ENCODE measurements around the gene MAN2A1.

MAN2A1 gene

DNA sequence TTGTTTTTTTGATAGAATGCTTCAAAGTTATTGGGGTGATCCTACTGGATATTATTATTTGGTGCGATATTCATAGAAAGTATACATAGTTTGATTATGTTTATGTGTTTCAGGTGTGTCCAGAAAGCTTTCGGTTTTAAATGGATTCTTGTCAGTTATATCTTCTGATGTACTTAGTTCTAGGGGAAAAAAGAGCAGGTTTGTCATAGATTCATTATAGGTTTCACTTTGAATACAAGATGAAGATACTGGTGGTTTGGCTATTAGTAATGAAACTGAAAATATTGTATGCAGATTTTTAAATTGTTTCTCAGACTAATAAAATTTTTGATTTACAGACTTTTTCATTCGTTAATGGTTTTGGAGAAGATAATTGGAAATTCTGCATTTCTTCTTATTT is 98.9 kb downstream of the MAN2A1 start:
- no peak overlapping the region for H3K4me3 ChIP-seq (ENCODE audit: control insufficient read depth, low read depth, low read length)
- TF ChIP-seq, protein P1, sequence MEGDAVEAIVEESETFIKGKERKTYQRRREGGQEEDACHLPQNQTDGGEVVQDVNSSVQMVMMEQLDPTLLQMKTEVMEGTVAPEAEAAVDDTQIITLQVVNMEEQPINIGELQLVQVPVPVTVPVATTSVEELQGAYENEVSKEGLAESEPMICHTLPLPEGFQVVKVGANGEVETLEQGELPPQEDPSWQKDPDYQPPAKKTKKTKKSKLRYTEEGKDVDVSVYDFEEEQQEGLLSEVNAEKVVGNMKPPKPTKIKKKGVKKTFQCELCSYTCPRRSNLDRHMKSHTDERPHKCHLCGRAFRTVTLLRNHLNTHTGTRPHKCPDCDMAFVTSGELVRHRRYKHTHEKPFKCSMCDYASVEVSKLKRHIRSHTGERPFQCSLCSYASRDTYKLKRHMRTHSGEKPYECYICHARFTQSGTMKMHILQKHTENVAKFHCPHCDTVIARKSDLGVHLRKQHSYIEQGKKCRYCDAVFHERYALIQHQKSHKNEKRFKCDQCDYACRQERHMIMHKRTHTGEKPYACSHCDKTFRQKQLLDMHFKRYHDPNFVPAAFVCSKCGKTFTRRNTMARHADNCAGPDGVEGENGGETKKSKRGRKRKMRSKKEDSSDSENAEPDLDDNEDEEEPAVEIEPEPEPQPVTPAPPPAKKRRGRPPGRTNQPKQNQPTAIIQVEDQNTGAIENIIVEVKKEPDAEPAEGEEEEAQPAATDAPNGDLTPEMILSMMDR (conservative IDR thresholded peaks at IDR 0.05; ENCODE audit: control insufficient read depth, insufficient read depth, low read depth, low read length), result no peak
- DNase-seq (ENCODE audit: low read depth), result no peak

DNA sequence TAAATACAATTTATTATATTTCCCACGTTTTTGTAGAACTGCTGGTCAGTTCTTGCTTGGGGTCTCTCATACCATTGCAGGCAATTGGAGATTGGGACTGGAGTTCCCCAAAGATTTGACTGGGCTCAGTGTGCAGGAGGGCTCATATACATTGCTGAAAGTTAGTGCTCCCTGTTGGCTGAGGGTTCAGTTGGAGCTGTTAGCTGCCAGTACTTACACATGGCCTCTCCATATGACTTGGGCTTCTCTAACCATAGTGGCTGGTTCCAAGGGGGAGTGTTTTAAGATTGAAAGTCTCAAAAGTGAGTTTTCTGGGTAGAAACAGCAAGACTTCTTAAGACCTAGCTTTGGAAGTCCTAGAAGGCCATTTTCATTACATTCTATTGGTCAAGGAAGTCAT is 102.9 kb downstream of the MAN2A1 start:
- H3K4me3 ChIP-seq (ENCODE audit: control insufficient read depth, low read depth, low read length), result no peak overlapping the region
- TF ChIP-seq, protein P1 (conservative IDR thresholded peaks at IDR 0.05; ENCODE audit: control insufficient read depth, insufficient read depth, low read depth, low read length), result no peak
- DNase-seq (ENCODE audit: low read depth), result no peak

DNA sequence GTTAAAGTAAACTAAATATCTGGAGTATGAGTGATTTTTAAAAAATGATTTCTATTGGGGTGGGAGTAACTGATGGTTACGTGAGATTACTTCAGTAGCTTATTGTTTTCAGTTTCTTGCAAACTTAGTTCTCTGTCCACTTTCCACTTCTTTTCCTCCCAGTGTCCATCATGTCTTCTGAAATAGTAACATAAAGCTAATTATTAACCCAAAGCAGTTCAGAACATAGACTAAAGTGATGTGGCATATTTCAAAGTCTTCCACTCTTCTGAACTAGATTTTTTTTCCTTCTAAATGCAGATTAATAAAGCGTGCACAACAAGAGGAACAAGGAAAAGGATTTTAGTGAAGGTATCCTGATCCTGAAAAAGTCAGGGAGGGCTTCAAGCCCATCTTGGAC is 114.1 kb downstream of the MAN2A1 start:
- H3K4me3 ChIP-seq (ENCODE audit: control insufficient read depth, low read depth, low read length), result no peak overlapping the region
- TF ChIP-seq, protein P1 (conservative IDR thresholded peaks at IDR 0.05; ENCODE audit: control insufficient read depth, insufficient read depth, low read depth, low read length), result no peak
- no peak for DNase-seq (ENCODE audit: low read depth)

DNA sequence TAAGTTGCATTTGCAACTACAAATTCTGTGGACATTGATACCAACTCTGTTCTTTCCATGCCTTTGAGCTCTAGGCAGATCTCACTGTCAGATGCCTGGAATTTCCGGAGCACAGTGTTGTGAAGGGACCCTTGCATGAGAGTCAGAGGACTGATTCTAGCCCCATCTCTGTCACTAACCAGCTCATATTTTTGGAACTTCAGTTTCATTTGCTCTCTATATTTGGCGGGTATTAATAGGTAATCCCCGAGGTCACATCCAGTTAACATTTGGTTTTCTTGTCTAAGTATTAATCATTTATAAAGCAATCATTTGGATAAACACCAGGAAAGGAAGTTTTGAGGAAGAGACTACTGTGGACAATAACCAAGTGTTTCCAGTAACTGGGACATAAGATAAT is 115.7 kb downstream of the MAN2A1 start:
- TF ChIP-seq, protein P1 (conservative IDR thresholded peaks at IDR 0.05; ENCODE audit: control insufficient read depth, insufficient read depth, low read depth, low read length), result no peak
- peak; percentile 3 for DNase-seq (ENCODE audit: low read depth)

DNA sequence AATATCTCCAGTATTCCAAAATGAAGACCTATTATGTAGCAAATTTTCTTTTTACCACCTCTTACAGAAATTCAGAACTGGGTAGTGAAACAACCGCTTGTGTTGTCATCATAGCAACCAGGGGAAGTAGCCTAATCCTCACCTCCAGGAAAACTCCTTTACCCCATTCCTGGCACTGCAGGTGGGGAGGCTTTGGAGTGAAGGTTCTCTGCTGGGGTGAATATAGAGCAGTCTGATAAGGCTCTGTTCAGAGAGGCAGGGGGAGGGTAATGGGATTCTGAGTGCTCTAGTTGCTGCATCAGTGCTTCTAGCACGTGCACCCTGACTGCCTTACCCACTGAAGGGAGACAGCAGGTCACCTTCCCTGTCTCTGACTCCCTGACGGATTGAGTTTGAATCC is 116.2 kb downstream of the MAN2A1 start:
- H3K4me3 ChIP-seq (ENCODE audit: control insufficient read depth, low read depth, low read length), result no peak overlapping the region
- TF ChIP-seq, protein P1 (conservative IDR thresholded peaks at IDR 0.05; ENCODE audit: control insufficient read depth, insufficient read depth, low read depth, low read length), result no peak
- no peak for DNase-seq (ENCODE audit: low read depth)

More for the DNA sequence above, 115.7 kb downstream of the MAN2A1 start:
- H3K4me3 ChIP-seq (ENCODE audit: control insufficient read depth, low read depth, low read length), result no peak overlapping the region

DNA sequence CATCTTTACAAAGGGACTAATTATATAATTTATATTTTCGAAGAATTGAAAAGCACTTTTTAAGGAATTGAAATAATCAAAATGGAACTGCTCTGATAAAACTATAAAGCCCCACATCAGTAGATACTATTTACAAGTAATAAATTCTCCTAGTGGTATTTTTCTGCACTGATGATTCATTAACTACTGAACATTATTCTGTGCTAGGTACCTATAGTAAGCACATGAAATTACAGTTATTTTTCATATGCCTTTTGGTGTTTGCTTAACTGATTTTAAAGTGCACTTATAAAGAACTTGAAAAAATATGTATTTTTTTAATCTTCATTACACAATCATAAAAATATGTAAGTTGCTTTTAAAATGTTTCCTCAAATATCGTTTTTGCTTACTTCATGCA is 123.0 kb downstream of the MAN2A1 start:
- DNase-seq (ENCODE audit: low read depth), result no peak
- no peak overlapping the region for H3K4me3 ChIP-seq (ENCODE audit: control insufficient read depth, low read depth, low read length)
- TF ChIP-seq, protein P1 (conservative IDR thresholded peaks at IDR 0.05; ENCODE audit: control insufficient read depth, insufficient read depth, low read depth, low read length), result no peak

DNA sequence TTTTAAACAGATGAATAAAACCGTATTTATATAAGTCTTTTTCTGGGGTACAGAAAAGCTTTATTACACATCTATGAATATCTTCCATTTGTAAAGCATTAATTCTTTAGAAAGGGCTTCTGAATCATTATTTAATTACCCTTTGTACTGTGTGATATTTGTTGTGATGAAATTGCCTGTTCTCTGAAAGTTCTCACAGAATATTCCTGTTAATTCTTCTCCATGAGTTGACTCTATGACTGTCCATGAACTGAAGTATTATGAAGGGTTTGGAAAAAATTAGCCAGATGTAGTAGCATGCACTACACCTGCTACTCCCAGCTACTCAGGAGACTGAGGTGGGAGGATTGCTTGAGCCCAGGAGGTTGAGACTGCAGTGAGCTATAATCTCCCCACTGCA is 127.0 kb downstream of the MAN2A1 start:
- TF ChIP-seq, protein P1 (conservative IDR thresholded peaks at IDR 0.05; ENCODE audit: control insufficient read depth, insufficient read depth, low read depth, low read length), result no peak
- H3K4me3 ChIP-seq (ENCODE audit: control insufficient read depth, low read depth, low read length), result no peak overlapping the region

More for the DNA sequence above, 127.0 kb downstream of the MAN2A1 start:
- DNase-seq (ENCODE audit: low read depth), result no peak
